ENCODE data around the gene ACTR2. TPM values are rescaled to one million over a fixed set of nuclear protein-coding genes. Genes with fewer than 3 reads are reported as not detected.

Gene ACTR2
- total RNA-seq, 1 experiment from 2014 or later, result 347 TPM

GRCh38 chr2:65228263-65228750 lies 676 bp downstream of the ACTR2 start:
- CTCF ChIA-PET, result no interaction called here
- TF ChIP-seq REST (IDR thresholded peaks at IDR 0.05; ENCODE audit: insufficient read depth in 1 of 2, low read depth in 2 of 2, low read length in 1 of 2) (no peak), POLR2AphosphoS5 (IDR thresholded peaks at IDR 0.05; ENCODE audit: low read depth, low read length) (no peak), TCF7L2 (IDR thresholded peaks at IDR 0.05; ENCODE audit: low read depth, low read length) (no peak), CTCF (IDR thresholded peaks at IDR 0.05) (no peak), SIN3A (IDR thresholded peaks at IDR 0.05; ENCODE audit: borderline replicate concordance, insufficient read depth, low read depth, low read length) (no peak)
- H3K27ac ChIP-seq (ENCODE audit: low read length), result peak overlapping the region; percentile 97
- in situ Hi-C loops (cut with HindIII; ENCODE audit: low pct_unique_long_range_greater_than_20kb, low sequenced_read_pairs) (no loop called here), intact Hi-C loops (cut with micrococcal nuclease; ENCODE audit: unreplicated experiment) (no loop called here)
- no peak for DNase-seq (ENCODE audit: low read depth, low spot score)
- no peaks in the 10 kb centered on the region for H3K9me3 ChIP-seq (ENCODE audit: control insufficient read depth, insufficient read depth, low read depth, low read length)
- no TSS peak for BruUV-seq (replicated peaks)
- ATAC-seq, result no peak
- H3K4me1 ChIP-seq (ENCODE audit: control insufficient read depth, insufficient read depth, low read length), result peaks cover 32% of the 10 kb centered on the region
- H3K27me3 ChIP-seq (ENCODE audit: control insufficient read depth, insufficient read depth, low read length), result no peaks in the 10 kb centered on the region
- POLR2A ChIA-PET, result no interaction called here
- peak overlapping the region; percentile 84 to 94 for H3K4me3 ChIP-seq (ENCODE audit: low read depth in 2 of 2, low read length in 2 of 2)
- peaks cover 3% of the 10 kb centered on the region; the same call in 1 of the 2 replicates for H3K36me3 ChIP-seq (ENCODE audit: control insufficient read depth, insufficient read depth, low read length)

GRCh38 chr2:65231121-65231520 lies 3.5 kb downstream of the ACTR2 start:
- H3K4me1 ChIP-seq (ENCODE audit: control insufficient read depth, insufficient read depth, low read length), result peaks cover 31% of the 10 kb centered on the region
- ATAC-seq (no peak), DNase-seq (ENCODE audit: low read depth, low spot score) (no peak)
- in situ Hi-C loops (cut with HindIII; ENCODE audit: low pct_unique_long_range_greater_than_20kb, low sequenced_read_pairs), result no loop called here
- CTCF ChIA-PET, result no interaction called here
- no peak for TF ChIP-seq SIN3A (IDR thresholded peaks at IDR 0.05; ENCODE audit: borderline replicate concordance, insufficient read depth, low read depth, low read length)
- no peak for TF ChIP-seq CTCF (IDR thresholded peaks at IDR 0.05)
- no peak for TF ChIP-seq REST (IDR thresholded peaks at IDR 0.05; ENCODE audit: insufficient read depth in 1 of 2, low read depth in 2 of 2, low read length in 1 of 2)
- no peak for TF ChIP-seq TCF7L2 (IDR thresholded peaks at IDR 0.05; ENCODE audit: low read depth, low read length)
- no peak for TF ChIP-seq POLR2AphosphoS5 (IDR thresholded peaks at IDR 0.05; ENCODE audit: low read depth, low read length)
- no peak overlapping the region for H3K4me3 ChIP-seq (ENCODE audit: low read depth in 2 of 2, low read length in 2 of 2)
- H3K27ac ChIP-seq (ENCODE audit: low read length), result peak overlapping the region; percentile 8
- H3K9me3 ChIP-seq (ENCODE audit: control insufficient read depth, insufficient read depth, low read depth, low read length), result no peaks in the 10 kb centered on the region
- peaks cover 6% of the 10 kb centered on the region for H3K36me3 ChIP-seq (ENCODE audit: control insufficient read depth, insufficient read depth, low read length)
- no TSS peak for BruUV-seq (replicated peaks)
- no peaks in the 10 kb centered on the region for H3K27me3 ChIP-seq (ENCODE audit: control insufficient read depth, insufficient read depth, low read length)
- intact Hi-C loops (cut with micrococcal nuclease; ENCODE audit: unreplicated experiment), result no loop called here
- POLR2A ChIA-PET, result interaction anchor here (0.6 kb wide), 1 partner anchor 332 kb away, joined by 3 read pairs; no protein-coding TSS in a partner anchor
